DND-41 (cell line): ENCODE data around the gene PRKAG2.

ENCODE experiments used
- CTCF ChIP-seq: IDR thresholded peaks from 2 replicates; pipeline ENCODE4 v1.5.1; 2012; ENCODE audit warnings: borderline replicate concordance, low read length, moderate library complexity, mild to moderate bottlenecking; ENCODE audit not compliant: poor library complexity, severe bottlenecking; ENCODE audit errors: extremely low read depth
- EZH2 ChIP-seq: IDR thresholded peaks from 3 replicates; pipeline ENCODE4 v1.6.1; 2012; ENCODE audit warnings: borderline replicate concordance, low read depth, mild to moderate bottlenecking, moderate library complexity, low read length, inconsistent platforms; ENCODE audit not compliant: severe bottlenecking

GRCh38 chr7:151801782-151802468 is 75.0 kb downstream of the PRKAG2 start:
- no peak for TF ChIP-seq CTCF
- TF ChIP-seq EZH2: no peak
